Measurements from ENCODE around the gene NCKAP5L.
"Not testable (repeated sequence)": the region's sequence is repeated elsewhere in the genome, so short reads cannot be mapped to it uniquely, and the experiment has no call there.

Gene NCKAP5L

GRCh38 chr12:49868952-49869815 lies 41.0 kb upstream of the NCKAP5L start:
- H3K4me1 ChIP-seq (ENCODE audit: insufficient read depth, low read length), result peaks cover 12% of the 10 kb centered on the region
- no peak overlapping the region for H2AFZ ChIP-seq (ENCODE audit: low read depth, low read length)
- no peaks in the 10 kb centered on the region for H3K36me3 ChIP-seq (ENCODE audit: insufficient read depth, low read length)
- no peaks in the 10 kb centered on the region for H3K9me3 ChIP-seq (ENCODE audit: low read length)
- H3K4me3 ChIP-seq (ENCODE audit: low read length), result no peak overlapping the region
- peaks cover 11% of the 10 kb centered on the region for H3K27me3 ChIP-seq (ENCODE audit: insufficient read depth, low read length)

GRCh38 chr12:49868449-49868848 lies 40.2 kb upstream of the NCKAP5L start:
- H3K27me3 ChIP-seq (ENCODE audit: insufficient read depth, low read length), result peaks cover 13% of the 10 kb centered on the region
- H3K36me3 ChIP-seq (ENCODE audit: insufficient read depth, low read length), result no peaks in the 10 kb centered on the region
- no peaks in the 10 kb centered on the region for H3K9me3 ChIP-seq (ENCODE audit: low read length)
- H3K4me3 ChIP-seq (ENCODE audit: low read length), result no peak overlapping the region
- H2AFZ ChIP-seq (ENCODE audit: low read depth, low read length), result no peak overlapping the region
- peaks cover 12% of the 10 kb centered on the region for H3K4me1 ChIP-seq (ENCODE audit: insufficient read depth, low read length)

- H3K4me3 ChIP-seq (ENCODE audit: low read length), result no peak overlapping the region
- peaks cover 13% of the 10 kb centered on the region for H3K27me3 ChIP-seq (ENCODE audit: insufficient read depth, low read length)
- H2AFZ ChIP-seq (ENCODE audit: low read depth, low read length), result no peak overlapping the region
- H3K4me1 ChIP-seq (ENCODE audit: insufficient read depth, low read length), result peaks cover 12% of the 10 kb centered on the region
- H3K36me3 ChIP-seq (ENCODE audit: insufficient read depth, low read length), result no peaks in the 10 kb centered on the region
- H3K9me3 ChIP-seq (ENCODE audit: low read length), result no peaks in the 10 kb centered on the region
These were observed 39.5 kb upstream of the NCKAP5L start for GRCh38 chr12:49867570-49868341.

GRCh38 chr12:49866859-49867569 lies 38.8 kb upstream of the NCKAP5L start:
- no peak overlapping the region for H2AFZ ChIP-seq (ENCODE audit: low read depth, low read length)
- no peak overlapping the region for H3K4me3 ChIP-seq (ENCODE audit: low read length)
- H3K27me3 ChIP-seq (ENCODE audit: insufficient read depth, low read length), result peaks cover 13% of the 10 kb centered on the region
- H3K9me3 ChIP-seq (ENCODE audit: low read length), result no peaks in the 10 kb centered on the region
- H3K36me3 ChIP-seq (ENCODE audit: insufficient read depth, low read length), result no peaks in the 10 kb centered on the region
- peaks cover 5% of the 10 kb centered on the region for H3K4me1 ChIP-seq (ENCODE audit: insufficient read depth, low read length)

- no peak overlapping the region for H3K4me3 ChIP-seq (ENCODE audit: low read length)
- peaks cover 13% of the 10 kb centered on the region for H3K27me3 ChIP-seq (ENCODE audit: insufficient read depth, low read length)
- H3K36me3 ChIP-seq (ENCODE audit: insufficient read depth, low read length), result no peaks in the 10 kb centered on the region
- H2AFZ ChIP-seq (ENCODE audit: low read depth, low read length), result no peak overlapping the region
- H3K4me1 ChIP-seq (ENCODE audit: insufficient read depth, low read length), result no peaks in the 10 kb centered on the region
- H3K9me3 ChIP-seq (ENCODE audit: low read length), result no peaks in the 10 kb centered on the region
These were observed 37.5 kb upstream of the NCKAP5L start for GRCh38 chr12:49865782-49866135.

- H3K27me3 ChIP-seq (ENCODE audit: insufficient read depth, low read length), result peaks cover 13% of the 10 kb centered on the region
- no peaks in the 10 kb centered on the region for H3K9me3 ChIP-seq (ENCODE audit: low read length)
- no peaks in the 10 kb centered on the region for H3K36me3 ChIP-seq (ENCODE audit: insufficient read depth, low read length)
- no peak overlapping the region for H3K4me3 ChIP-seq (ENCODE audit: low read length)
- no peak overlapping the region for H2AFZ ChIP-seq (ENCODE audit: low read depth, low read length)
- no peaks in the 10 kb centered on the region for H3K4me1 ChIP-seq (ENCODE audit: insufficient read depth, low read length)
These were observed 37.0 kb upstream of the NCKAP5L start for GRCh38 chr12:49865109-49865781.

GRCh38 chr12:49864798-49865090 lies 36.5 kb upstream of the NCKAP5L start:
- Histone ChIP-seq H3K4me3 (ENCODE audit: low read length) (no peak overlapping the region), H3K36me3 (ENCODE audit: insufficient read depth, low read length) (no peaks in the 10 kb centered on the region), H3K9me3 (ENCODE audit: low read length) (no peaks in the 10 kb centered on the region), H3K4me1 (ENCODE audit: insufficient read depth, low read length) (no peaks in the 10 kb centered on the region), H3K27me3 (ENCODE audit: insufficient read depth, low read length) (peaks cover 11% of the 10 kb centered on the region), H2AFZ (ENCODE audit: low read depth, low read length) (no peak overlapping the region)

GRCh38 chr12:49863946-49864797 lies 36.0 kb upstream of the NCKAP5L start:
- Histone ChIP-seq H3K36me3 (ENCODE audit: insufficient read depth, low read length) (no peaks in the 10 kb centered on the region), H2AFZ (ENCODE audit: low read depth, low read length) (no peak overlapping the region), H3K4me3 (ENCODE audit: low read length) (no peak overlapping the region), H3K4me1 (ENCODE audit: insufficient read depth, low read length) (no peaks in the 10 kb centered on the region), H3K9me3 (ENCODE audit: low read length) (no peaks in the 10 kb centered on the region), H3K27me3 (ENCODE audit: insufficient read depth, low read length) (peaks cover 11% of the 10 kb centered on the region)

- H3K4me1 ChIP-seq (ENCODE audit: insufficient read depth, low read length); H3K9me3 ChIP-seq (ENCODE audit: low read length); H3K4me3 ChIP-seq (ENCODE audit: low read length); H3K36me3 ChIP-seq (ENCODE audit: insufficient read depth, low read length); H3K27me3 ChIP-seq (ENCODE audit: insufficient read depth, low read length); H2AFZ ChIP-seq (ENCODE audit: low read depth, low read length): not testable (repeated sequence)
These were observed 32.7 kb upstream of the NCKAP5L start for GRCh38 chr12:49860921-49861320.

- H3K9me3 ChIP-seq (ENCODE audit: low read length); H2AFZ ChIP-seq (ENCODE audit: low read depth, low read length); H3K4me3 ChIP-seq (ENCODE audit: low read length); H3K36me3 ChIP-seq (ENCODE audit: insufficient read depth, low read length); H3K27me3 ChIP-seq (ENCODE audit: insufficient read depth, low read length); H3K4me1 ChIP-seq (ENCODE audit: insufficient read depth, low read length): not testable (repeated sequence)
These were observed 27.7 kb upstream of the NCKAP5L start for GRCh38 chr12:49855890-49856289.

GRCh38 chr12:49854976-49855375 lies 26.8 kb upstream of the NCKAP5L start:
- Histone ChIP-seq H3K4me1 (ENCODE audit: insufficient read depth, low read length) (no peaks in the 10 kb centered on the region), H2AFZ (ENCODE audit: low read depth, low read length) (no peak overlapping the region), H3K4me3 (ENCODE audit: low read length) (no peak overlapping the region), H3K27me3 (ENCODE audit: insufficient read depth, low read length) (peaks cover 7% of the 10 kb centered on the region), H3K9me3 (ENCODE audit: low read length) (no peaks in the 10 kb centered on the region), H3K36me3 (ENCODE audit: insufficient read depth, low read length) (no peaks in the 10 kb centered on the region)

GRCh38 chr12:49853671-49854070 lies 25.5 kb upstream of the NCKAP5L start:
- H2AFZ ChIP-seq (ENCODE audit: low read depth, low read length), result no peak overlapping the region
- no peaks in the 10 kb centered on the region for H3K4me1 ChIP-seq (ENCODE audit: insufficient read depth, low read length)
- no peak overlapping the region for H3K4me3 ChIP-seq (ENCODE audit: low read length)
- no peaks in the 10 kb centered on the region for H3K36me3 ChIP-seq (ENCODE audit: insufficient read depth, low read length)
- H3K27me3 ChIP-seq (ENCODE audit: insufficient read depth, low read length), result peaks cover 7% of the 10 kb centered on the region
- H3K9me3 ChIP-seq (ENCODE audit: low read length), result no peaks in the 10 kb centered on the region
